ENCODE data around the gene FAP. TPM values are rescaled to one million over a fixed set of nuclear protein-coding genes. Genes with fewer than 3 reads are reported as not detected.

Gene FAP
- polyA plus RNA-seq, 1 donor: 49.7 TPM

DNA sequence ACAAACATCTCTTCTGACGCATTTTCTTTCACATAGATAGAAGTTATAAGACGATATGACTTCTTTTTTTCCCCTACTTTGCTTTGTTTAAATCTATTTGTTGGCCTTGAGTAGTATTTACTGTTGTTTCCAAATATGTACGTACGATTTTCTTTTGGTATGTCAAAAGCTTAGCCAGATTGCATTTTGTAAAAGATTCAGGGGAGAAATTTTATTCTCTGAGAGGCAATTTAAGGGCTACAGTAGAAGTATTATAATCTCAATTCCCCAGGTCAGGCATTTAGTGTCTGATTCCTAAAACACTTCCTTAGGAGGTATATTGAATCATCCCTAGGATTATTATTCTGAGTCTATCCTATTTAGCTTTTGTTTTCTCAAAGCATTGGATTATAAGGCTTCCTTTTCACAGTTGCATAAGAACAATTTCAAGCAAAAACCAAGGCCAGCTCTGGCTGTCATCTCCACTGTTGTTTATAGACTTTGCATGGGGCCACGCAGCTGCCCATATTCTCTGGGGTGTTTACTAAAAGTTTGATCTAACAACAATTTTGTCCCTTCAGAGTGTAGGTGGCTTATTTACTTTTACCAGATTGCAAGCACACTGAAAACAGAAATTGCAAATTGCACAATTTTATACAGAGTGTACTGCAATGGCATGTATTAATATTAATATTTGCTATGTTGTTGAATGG, 57.6 kb downstream of the FAP start:
- DNase-seq: no peak

DNA sequence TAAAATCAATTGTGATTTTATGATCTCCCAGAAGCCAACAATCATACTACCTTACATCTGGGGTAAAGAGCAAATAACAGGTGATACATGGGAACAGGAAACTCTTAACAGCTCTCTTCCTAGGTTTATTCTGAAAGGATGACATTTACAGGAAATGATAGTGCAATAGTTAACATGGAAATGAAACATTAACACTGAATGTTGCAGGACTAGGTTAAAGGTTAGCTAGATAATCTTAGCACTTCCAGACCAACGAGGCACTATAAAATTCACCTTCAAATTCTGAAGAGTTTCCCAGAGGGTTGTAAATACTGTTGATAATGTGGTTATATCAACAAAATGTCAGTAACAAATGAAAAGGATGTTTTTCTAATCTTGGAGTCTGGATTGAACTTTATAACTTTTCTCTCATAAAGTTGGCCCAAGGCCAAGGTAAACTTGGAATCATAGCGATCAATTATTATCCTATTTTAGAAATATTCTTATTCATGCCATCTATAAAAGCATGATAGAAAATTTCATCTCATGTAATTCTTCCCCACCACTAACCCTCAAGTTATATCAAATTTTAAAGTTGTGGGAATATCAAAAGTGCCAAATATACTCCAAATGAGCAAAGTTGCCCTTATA, 58.3 kb downstream of the FAP start:
- no peak for DNase-seq

GRCh38 chr2:162184359-162184758, 58.9 kb downstream of the FAP start:
- no peak for DNase-seq

GRCh38 chr2:162182395-162182794, 60.9 kb downstream of the FAP start:
- no peak for DNase-seq

- no peak for DNase-seq
These were observed 65.9 kb downstream of the FAP start for GRCh38 chr2:162177301-162177700.

DNA sequence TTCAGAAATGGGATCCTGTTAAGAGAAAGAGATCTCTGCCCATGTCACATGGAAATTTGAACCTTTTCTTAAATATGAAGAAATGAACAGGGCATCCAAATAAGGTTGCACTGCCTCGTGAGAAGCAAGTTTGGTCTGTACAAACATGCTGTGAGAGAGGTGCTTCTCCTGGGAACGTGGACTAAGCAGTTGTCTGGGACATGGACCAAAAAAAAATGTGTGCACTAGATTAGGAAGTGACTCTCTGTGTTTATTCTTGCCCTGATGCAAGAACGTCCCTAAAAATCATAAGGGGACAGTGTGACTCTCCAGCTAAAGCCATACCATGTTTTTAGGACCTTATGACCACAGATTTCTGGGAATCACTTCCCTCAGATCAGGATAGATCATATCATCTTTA, 67.5 kb downstream of the FAP start:
- no peak for DNase-seq

DNA sequence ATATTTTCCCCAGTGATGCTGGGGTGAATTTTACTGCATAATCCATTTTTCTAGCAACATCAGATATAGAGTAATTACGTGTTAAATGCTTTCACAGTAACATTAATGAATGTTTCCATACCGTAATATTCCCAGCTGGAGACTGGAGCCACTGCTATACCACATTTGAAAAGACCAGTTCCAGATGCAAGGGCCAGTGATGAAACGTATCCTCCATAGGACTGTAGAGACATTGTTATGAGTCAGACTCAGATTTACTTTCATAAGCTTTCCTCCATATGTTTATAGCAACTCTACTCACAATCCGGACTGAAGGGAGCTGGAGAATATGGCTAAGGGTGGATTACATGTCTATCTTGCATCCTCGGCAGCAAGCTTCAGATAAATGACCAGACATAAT, 68.5 kb downstream of the FAP start:
- peak; percentile 64 for DNase-seq

GRCh38 chr2:162172802-162173370, 70.4 kb downstream of the FAP start:
- no peak for DNase-seq

DNA sequence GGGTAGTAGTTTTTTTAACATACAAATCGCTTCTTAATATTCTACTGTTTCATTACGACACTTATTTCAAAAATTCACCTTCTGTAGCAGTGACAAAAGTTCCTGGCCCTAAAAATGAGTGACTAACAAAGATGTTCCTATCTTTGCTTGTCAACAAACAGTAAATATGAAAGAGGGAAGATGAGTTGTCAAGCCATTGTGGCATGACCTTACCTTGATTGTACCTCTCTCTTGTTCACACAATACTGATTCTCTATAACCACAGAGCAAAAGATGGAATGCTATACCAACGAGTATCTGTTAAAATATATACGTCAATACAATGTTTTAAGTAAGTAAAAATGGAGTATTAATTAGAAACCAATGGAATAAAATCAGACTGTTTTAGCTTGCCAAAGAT, 76.5 kb downstream of the FAP start:
- no peak for DNase-seq

GRCh38 chr2:162166174-162166573, 77.1 kb downstream of the FAP start:
- no peak for DNase-seq

DNA sequence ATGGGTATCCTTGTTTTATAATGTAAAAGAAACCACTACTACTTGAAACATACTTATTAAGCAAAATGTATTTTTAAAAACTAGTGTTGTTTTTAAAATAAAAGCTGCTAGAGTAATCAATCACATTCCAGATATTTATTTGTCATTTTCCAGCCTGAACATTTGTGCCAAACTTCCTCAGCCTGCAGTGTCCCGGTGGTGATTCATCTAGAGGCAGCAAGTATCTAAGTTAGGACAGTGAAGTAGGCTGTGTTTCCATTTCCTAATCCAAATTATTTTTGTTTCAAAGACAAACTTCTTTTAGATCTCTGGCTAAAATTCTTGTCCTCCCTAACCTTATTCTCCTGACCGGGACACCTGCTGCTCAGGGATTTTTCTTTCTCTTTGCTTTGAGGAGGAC, 78.4 kb downstream of the FAP start:
- DNase-seq: no peak

DNA sequence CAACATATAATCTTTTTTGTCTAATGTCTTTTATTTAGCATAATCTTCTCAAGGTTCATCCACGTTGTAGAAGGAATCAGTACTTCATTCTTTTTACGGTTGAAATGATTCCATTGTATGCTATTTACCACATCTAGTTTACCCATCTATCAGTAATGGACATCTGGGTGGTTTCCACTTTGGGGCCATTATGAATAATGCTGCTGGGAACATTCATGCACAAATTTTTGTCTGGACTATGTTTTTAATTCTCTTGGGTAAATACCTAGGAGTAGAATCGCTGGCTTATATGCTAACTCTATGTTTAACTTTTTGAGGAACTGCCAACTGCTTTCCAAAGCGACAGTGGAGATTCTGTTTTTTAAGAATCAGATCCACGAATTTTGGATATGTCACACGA, 83.8 kb downstream of the FAP start:
- DNase-seq: no peak

DNA sequence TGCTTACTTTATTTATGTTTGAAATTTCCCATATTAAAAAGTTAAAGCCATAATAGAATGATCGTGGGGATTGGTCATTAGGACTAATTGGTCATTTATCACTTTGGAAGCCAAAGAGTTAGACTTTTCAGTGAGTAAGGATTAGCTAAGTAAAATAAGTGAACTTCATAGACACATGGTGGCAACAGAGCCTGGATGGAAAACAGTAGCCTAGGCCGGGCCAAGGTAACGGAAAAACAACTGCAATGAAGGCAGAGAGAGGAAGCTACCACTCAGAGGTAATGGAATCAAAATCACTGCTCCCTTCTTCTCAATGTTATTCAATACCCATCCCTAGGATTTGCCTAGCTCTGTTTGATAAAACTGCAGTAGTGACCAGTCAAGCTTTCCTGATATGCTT, 87.1 kb downstream of the FAP start:
- no peak for DNase-seq

- no peak for DNase-seq
These were observed 88.2 kb downstream of the FAP start for GRCh38 chr2:162155093-162155492.

GRCh38 chr2:162153608-162154224, 89.5 kb downstream of the FAP start:
- peak; percentile 59 for DNase-seq

DNA sequence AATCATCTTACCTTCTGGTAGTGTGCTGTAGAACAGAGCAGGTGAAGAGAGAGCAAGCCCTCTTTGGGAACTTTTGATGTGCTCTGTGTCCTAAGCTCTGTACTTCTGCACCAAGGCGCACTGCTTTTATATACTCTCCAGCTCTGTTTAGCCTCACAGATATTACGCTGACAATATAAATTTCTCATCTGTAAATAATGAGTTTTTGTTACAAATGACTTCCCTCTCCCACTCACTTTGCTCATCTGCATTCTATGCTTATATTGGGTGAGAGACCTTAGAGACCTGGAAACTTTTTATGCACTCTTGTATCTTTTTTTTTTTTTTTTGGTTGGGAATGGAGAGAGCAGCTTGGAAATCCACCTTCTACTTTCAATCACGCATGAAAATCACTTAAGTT, 91.1 kb downstream of the FAP start, which contains the start of gene GCG:
TSS of gene GCG (minus strand) at position 101 of the 400 bp plus-strand sequence. CDS start 3,069 bp downstream, outside the sequence.
- no peak for DNase-seq

GRCh38 chr2:162149940-162150339, 93.3 kb downstream of the FAP start:
- no peak for DNase-seq

DNA sequence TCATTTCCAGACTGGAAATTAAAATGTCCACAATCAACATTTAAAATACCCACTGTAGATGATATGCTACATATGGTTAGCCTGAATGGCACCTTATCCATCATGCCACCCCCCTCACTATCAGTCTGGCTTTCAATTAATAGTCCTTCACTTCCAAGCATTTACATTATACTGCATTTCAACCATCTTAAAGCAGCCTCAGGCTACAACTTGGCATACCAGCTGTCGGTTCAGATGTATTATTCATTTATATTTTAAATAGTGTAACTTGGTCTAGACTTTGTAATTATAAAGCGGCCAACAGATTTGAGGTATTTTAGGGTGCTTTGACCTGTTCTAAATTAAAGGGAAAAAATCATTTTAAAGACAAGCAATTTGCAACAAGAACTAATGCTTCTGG, 93.8 kb downstream of the FAP start:
- no peak for DNase-seq

DNA sequence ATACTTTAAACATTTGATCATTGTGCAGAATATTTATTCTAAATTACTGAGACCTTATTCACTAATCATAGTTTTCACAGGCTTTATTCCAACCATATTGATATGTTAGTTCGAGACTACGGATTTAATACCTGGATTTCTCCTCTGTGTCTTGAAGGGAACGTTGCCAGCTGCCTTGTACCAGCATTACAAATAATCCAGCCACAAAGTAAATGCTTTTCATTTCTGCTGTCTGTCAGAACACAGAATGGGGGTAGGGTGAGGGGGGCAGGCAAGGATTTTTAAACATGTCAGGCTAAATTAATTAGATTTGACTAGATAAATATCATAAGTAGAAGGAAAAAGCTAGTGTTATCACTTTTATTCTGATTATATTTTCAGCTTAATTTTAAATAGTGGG, 94.3 kb downstream of the FAP start:
- DNase-seq: no peak

DNA sequence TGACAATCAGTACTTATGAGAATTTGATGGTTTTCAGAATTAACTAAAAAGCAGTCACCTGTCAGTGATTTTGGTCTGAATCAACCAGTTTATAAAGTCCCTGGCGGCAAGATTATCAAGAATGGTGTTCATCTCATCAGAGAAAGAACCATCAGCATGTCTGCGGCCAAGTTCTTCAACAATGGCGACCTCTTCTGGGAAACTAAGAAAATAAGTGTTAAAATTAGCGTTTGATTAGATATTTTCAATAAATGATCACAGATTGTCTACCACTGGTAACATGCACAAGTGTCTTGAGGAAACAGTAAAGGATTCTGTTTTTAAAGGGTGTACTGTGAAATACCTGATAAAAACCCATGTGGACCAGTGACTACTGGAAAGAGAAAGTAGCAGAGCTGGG, 99.3 kb downstream of the FAP start:
- no peak for DNase-seq

GRCh38 chr2:162138310-162138709, 104.9 kb downstream of the FAP start:
- no peak for DNase-seq

- DNase-seq: no peak
These were observed 115.8 kb downstream of the FAP start for GRCh38 chr2:162127422-162127821.

GRCh38 chr2:162126527-162126926, 116.7 kb downstream of the FAP start:
- DNase-seq: no peak

DNA sequence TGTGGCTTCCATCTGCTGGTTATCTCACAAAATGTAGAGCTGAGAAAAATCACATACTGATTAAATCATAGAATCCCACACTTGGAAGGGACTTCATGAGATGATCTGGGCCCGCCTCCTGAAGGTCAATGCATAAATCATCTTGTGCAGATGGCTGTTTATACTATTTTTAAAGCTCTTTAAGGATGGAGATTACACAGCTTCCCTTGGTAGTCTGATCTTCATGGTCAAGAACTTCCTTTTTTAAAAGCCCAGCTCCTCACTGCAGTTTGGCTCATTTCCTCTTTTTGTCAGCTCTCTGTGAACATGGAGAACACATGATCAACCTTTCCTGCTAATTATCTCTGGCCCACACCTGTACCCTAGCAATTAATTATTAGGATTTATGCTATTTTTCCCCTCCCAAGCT, 117.1 kb downstream of the FAP start:
- DNase-seq: no peak

Measured in hindlimb muscle (tissue), 1 donor.